HG02981 (cell line): ENCODE results near the gene INHA.
A peak's percentile ranks its signal among the peaks of the same experiment; 100 is the strongest.

Experiments
- ATAC-seq: cut with Tn5 transposase; IDR thresholded peaks from one replicate; pipeline ENCODE4 v1.9.1; 2021; ENCODE audit warnings: mild to moderate bottlenecking, moderate library complexity; ENCODE audit not compliant: unreplicated experiment

INHA gene

GRCh38 chr2:219573166-219573565 lies 1.1 kb downstream of the INHA start:
- no peak for ATAC-seq

GRCh38 chr2:219574484-219575311 lies 2.6 kb downstream of the INHA start:
- ATAC-seq, result no peak

- ATAC-seq, result no peak
These were observed 3.7 kb downstream of the INHA start for GRCh38 chr2:219575566-219576504.

GRCh38 chr2:219576505-219577388 lies 4.6 kb downstream of the INHA start:
- ATAC-seq, result no peak

- no peak for ATAC-seq
These were observed 6.9 kb downstream of the INHA start for GRCh38 chr2:219578811-219579613.

GRCh38 chr2:219581346-219581745 lies 9.2 kb downstream of the INHA start:
- ATAC-seq, result no peak

GRCh38 chr2:219591091-219591490 lies 19.0 kb downstream of the INHA start:
- no peak for ATAC-seq

- no peak for ATAC-seq
These were observed 20.6 kb downstream of the INHA start for GRCh38 chr2:219592736-219593135.

- no peak for ATAC-seq
These were observed 21.0 kb downstream of the INHA start for GRCh38 chr2:219593154-219593553.

- no peak for ATAC-seq
These were observed 23.1 kb downstream of the INHA start for GRCh38 chr2:219595256-219595655.

GRCh38 chr2:219596954-219597551 lies 24.9 kb downstream of the INHA start:
- ATAC-seq, result peak; percentile 0

- ATAC-seq, result peak; percentile 91
These were observed 25.6 kb downstream of the INHA start, which contains the start of gene STK11IP for GRCh38 chr2:219597552-219598307. Gene STK11IP (plus strand): TSS chr2:219597857. CDS start chr2:219598120, 263 bp downstream.

- no peak for ATAC-seq
These were observed 26.4 kb downstream of the INHA start for GRCh38 chr2:219598308-219599078.

- no peak for ATAC-seq
These were observed 31.7 kb downstream of the INHA start for GRCh38 chr2:219603771-219604170.

GRCh38 chr2:219605607-219605954 lies 33.5 kb downstream of the INHA start:
- no peak for ATAC-seq

- ATAC-seq, result no peak
These were observed 35.8 kb downstream of the INHA start for GRCh38 chr2:219607931-219608330.

GRCh38 chr2:219608399-219608964 lies 36.4 kb downstream of the INHA start:
- ATAC-seq, result no peak
